Measurements from ENCODE around the gene CD86. TPM values are rescaled to one million over a fixed set of nuclear protein-coding genes. Genes with fewer than 3 reads are reported as not detected.
"Not testable (repeated sequence)": the region's sequence is repeated elsewhere in the genome, so short reads cannot be mapped to it uniquely, and the experiment has no call there.

CD86 gene
- total RNA-seq, 1 experiment from 2014 or later, result not detected

DNA sequence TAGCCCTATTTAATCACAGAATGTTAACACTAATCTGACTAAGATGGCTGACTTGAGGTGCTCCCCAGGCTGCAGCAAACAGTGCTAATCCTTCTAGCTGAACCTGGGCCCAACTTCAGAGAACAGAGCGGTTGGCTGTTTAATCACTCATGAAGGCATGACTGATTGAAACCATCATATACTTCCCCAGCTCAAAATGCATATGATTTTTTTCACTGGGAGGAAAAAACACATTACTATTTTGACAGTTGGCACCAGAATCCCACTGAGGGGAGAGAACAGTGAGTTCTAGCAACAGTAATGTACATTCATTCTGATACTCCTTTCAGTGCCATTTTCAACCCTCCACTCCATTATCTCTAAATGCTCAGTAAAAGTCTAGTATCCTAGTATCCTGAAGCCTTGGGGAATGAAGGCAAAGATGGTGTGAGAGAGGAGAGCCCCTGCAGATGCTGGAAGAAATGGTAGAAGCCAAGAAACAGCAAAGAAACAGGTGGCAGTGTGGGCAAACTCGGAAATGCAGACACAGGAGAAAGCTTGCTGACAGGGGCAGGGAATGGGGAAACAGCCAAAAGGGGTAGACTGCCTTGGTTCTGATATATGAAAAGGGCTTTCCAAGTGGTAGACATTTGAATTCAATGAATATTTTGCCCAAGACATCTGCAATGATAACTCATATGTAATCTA, 93.9 kb downstream of the CD86 start:
- no peak for DNase-seq (ENCODE audit: low read depth)

DNA sequence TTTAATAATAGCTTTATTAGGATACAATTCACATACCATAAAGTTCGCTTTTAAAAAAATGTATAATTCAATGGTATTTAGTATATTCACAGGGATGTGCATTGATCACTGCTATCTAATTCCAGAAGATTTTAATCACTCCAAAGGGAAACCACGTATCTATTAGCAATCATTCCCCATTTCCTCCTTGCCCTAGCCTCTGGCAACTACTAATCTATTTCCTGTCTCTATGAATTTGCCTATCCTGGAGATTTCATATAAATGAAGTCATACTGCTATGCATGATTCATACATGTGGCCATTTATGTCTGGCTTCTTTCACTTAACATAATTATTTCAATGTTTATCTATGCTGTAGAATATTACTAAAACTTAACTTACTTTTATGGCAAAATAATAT, 96.3 kb downstream of the CD86 start:
- no peak for DNase-seq (ENCODE audit: low read depth)

DNA sequence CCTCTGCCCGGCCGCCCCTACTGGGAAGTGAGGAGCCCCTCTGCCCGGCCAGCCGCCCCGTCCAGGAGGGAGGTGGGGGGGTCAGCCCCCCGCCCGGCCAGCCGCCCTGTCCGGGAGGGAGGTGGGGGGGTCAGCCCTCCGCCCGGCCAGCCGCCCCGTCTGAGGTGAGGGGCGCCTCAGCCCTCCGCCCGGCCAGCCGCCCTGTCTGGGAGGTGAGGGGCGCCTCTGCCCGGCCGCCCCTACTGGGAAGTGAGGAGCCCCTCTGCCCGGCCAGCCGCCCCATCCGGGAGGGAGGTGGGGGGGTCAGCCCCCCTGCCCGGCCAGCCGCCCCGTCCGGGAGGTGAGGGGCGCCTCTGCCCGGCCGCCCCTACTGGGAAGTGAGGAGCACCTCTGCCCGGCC, 109.8 kb downstream of the CD86 start:
- DNase-seq (ENCODE audit: low read depth), result not testable (repeated sequence)

DNA sequence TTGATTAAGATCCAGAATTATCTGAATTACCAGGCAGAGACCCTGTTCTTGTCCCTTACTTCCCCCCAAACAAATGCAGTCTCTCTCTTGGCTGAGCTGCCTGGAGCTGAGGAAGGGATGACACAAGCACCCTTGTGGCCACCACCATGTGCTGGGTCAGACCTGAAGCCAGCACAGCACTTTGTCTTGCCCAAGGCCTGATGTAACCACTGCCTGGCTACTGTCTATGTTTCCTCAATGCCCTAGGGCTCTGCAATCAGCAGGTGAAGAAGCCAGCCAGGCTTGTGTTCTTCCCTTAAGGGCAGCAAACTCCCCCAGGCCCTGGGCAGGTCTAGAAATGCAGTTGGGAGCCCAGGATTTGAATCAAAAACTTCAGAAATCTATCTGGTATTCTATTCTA, 112.5 kb downstream of the CD86 start:
- no peak for DNase-seq (ENCODE audit: low read depth)

DNA sequence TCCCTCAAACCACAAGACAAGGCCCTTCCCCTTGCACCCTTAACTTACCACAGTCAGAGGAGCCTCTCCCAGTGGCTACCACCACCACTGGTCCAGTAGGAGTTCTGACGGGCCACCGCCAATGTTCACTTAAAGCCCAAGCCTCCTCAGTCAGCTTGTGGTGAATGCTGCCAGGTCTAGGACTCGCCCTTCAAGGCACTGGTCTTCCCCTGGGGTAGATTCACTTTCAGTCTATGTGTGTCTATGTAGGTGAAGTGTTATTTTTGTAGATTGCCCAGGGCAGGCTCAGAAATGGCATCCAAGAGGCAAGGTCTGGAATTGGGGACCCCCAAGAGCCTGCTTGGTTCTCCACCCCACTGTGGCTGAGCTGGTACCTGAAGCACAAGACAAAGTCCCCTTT, 112.9 kb downstream of the CD86 start:
- no peak for DNase-seq (ENCODE audit: low read depth)

DNA sequence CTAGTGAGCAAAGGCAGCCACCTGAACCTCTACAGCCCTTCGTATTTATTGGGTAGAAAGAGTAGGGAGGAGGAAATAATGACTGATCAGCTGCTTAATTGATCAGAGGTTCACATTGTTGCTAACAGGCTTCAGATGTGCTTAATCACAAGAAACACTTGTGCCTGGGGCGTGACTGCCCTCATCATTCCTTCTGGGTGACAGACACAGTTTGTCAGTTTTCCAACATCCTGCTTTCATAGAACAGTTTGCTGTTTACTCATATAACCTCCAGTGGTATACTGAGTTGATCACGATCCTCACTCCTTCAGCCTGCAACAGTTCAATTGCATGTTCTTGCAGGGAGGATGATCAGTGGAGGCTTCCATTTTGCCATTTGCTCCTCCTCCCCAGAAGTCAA, 114.7 kb downstream of the CD86 start:
- no peak for DNase-seq (ENCODE audit: low read depth)

Other genes with a start within 250 kb of the CD86 start
- gene IQCB1, start 220.3 kb upstream of the CD86 start, total RNA-seq (2014; rRNA removed), result 18.9 and 21.4 TPM in 2 replicates
- gene EAF2, start 220.2 kb upstream of the CD86 start, total RNA-seq (2014; rRNA removed), result 0.90 and 0.92 TPM in 2 replicates
- gene SLC15A2, start 161.0 kb upstream of the CD86 start, total RNA-seq (2014; rRNA removed), result 0.06 and 0.11 TPM in 2 replicates
- not detected in 2 replicates for gene ILDR1, start 33.1 kb upstream of the CD86 start, total RNA-seq (2014; rRNA removed)
- gene CASR, start 128.3 kb downstream of the CD86 start, total RNA-seq (2014; rRNA removed), result not detected in 2 replicates

Data from LHCN-M2 (cell line).